H9 (cell line): ENCODE results near the gene BCKDHA. TPM values are rescaled to one million over a fixed set of nuclear protein-coding genes. Genes with fewer than 3 reads are reported as not detected.

Experiments used
- DNase-seq: peaks from one replicate; pipeline ENCODE4 v3.0.0-alpha.2; 2017
- H2AFZ ChIP-seq: one replicate; pipeline ENCODE4 v1.6.1; 2013; ENCODE audit warnings: mild to moderate bottlenecking, low read length, control low read depth, moderate library complexity
- H2AK5ac ChIP-seq: 2 replicates; pipeline ENCODE4 v1.6.1; 2013; ENCODE audit warnings: low read length, control low read depth, mixed read lengths; ENCODE audit not compliant: insufficient read length
- H2BK120ac ChIP-seq: one replicate; pipeline ENCODE4 v1.6.1; 2013; ENCODE audit warnings: low read depth, mild to moderate bottlenecking, low read length, control low read depth, inconsistent platforms; ENCODE audit not compliant: poor library complexity, severe bottlenecking
- H2BK12ac ChIP-seq: 2 replicates; pipeline ENCODE4 v1.6.1; 2013; ENCODE audit warnings: low read length, control low read depth, mixed read lengths, low read depth; ENCODE audit not compliant: insufficient read length
- H2BK15ac ChIP-seq: 2 replicates; pipeline ENCODE4 v1.6.1; 2013; ENCODE audit warnings: low read depth, low read length, control low read depth
- H2BK20ac ChIP-seq: one replicate; pipeline ENCODE4 v1.6.1; 2013; ENCODE audit warnings: low read depth, mild to moderate bottlenecking, low read length, control low read depth, inconsistent platforms; ENCODE audit not compliant: poor library complexity, severe bottlenecking
- H2BK5ac ChIP-seq: 2 replicates; pipeline ENCODE4 v1.6.1; 2013; ENCODE audit warnings: low read length, control low read depth, mixed read lengths; ENCODE audit not compliant: insufficient read length
- H3K14ac ChIP-seq: 2 replicates; pipeline ENCODE4 v1.6.1; 2013; ENCODE audit warnings: low read length, control low read depth; ENCODE audit not compliant: insufficient read depth
- H3K18ac ChIP-seq: 2 replicates; pipeline ENCODE4 v1.6.1; 2013; ENCODE audit warnings: low read depth, mild to moderate bottlenecking, mixed read lengths, low read length, control low read depth; ENCODE audit not compliant: insufficient read length
- H3K23ac ChIP-seq: 2 replicates; pipeline ENCODE4 v1.6.1; 2013; ENCODE audit warnings: low read length, control low read depth, mixed read lengths, low read depth; ENCODE audit not compliant: insufficient read length
- H3K23me2 ChIP-seq: 2 replicates; pipeline ENCODE4 v1.6.1; 2013; ENCODE audit warnings: low read depth, mild to moderate bottlenecking, mixed read lengths, low read length, control low read depth; ENCODE audit not compliant: insufficient read length, poor library complexity, severe bottlenecking
- H3K27ac ChIP-seq: 2 replicates; pipeline ENCODE4 v1.5.1; 2013; ENCODE audit warnings: low read length, control low read depth, mixed read lengths, low read depth; ENCODE audit not compliant: insufficient read length
- H3K27me3 ChIP-seq: 2 replicates; pipeline ENCODE4 v1.6.1; 2013; ENCODE audit warnings: low read length, control low read depth, inconsistent platforms; ENCODE audit not compliant: insufficient read depth
- H3K4ac ChIP-seq: 2 replicates; pipeline ENCODE4 v1.6.1; 2013; ENCODE audit warnings: low read depth, mild to moderate bottlenecking, control low read depth, inconsistent platforms, low read length, moderate library complexity
- H3K4me1 ChIP-seq: 2 replicates; pipeline ENCODE4 v1.6.1; 2013; ENCODE audit warnings: low read length, control low read depth, inconsistent platforms; ENCODE audit not compliant: insufficient read depth
- H3K4me2 ChIP-seq: 2 replicates; pipeline ENCODE4 v1.6.1; 2013; ENCODE audit warnings: low read length, control low read depth, mixed read lengths; ENCODE audit not compliant: insufficient read length, insufficient read depth
- H3K56ac ChIP-seq: 2 replicates; pipeline ENCODE4 v1.6.1; 2013; ENCODE audit warnings: low read depth, mild to moderate bottlenecking, mixed read lengths, low read length, control low read depth; ENCODE audit not compliant: insufficient read length
- H3K79me1 ChIP-seq: 2 replicates; pipeline ENCODE4 v1.6.1; 2013; ENCODE audit warnings: low read depth, mild to moderate bottlenecking, moderate library complexity, low read length, control low read depth, inconsistent platforms; ENCODE audit not compliant: insufficient read depth, poor library complexity, severe bottlenecking
- H3K79me2 ChIP-seq: 2 replicates; pipeline ENCODE4 v1.6.1; 2013; ENCODE audit warnings: low read length, control low read depth, inconsistent platforms; ENCODE audit not compliant: insufficient read depth
- H3K9ac ChIP-seq: 2 replicates; pipeline ENCODE4 v1.6.1; 2013; ENCODE audit warnings: low read length, control low read depth, mixed read lengths; ENCODE audit not compliant: insufficient read length; ENCODE audit errors: extremely low read depth
- H3K9me3 ChIP-seq: one replicate; pipeline ENCODE4 v1.6.1; 2013; ENCODE audit warnings: low read depth, low read length, inconsistent platforms; ENCODE audit not compliant: control insufficient read depth
- H3T11ph ChIP-seq: one replicate; pipeline ENCODE4 v1.6.1; 2013; ENCODE audit warnings: mild to moderate bottlenecking, low read length, control low read depth, inconsistent platforms
- H4K20me1 ChIP-seq: one replicate; pipeline ENCODE4 v1.6.1; 2013; ENCODE audit not compliant: control insufficient read depth, insufficient read length, insufficient read depth
- H4K5ac ChIP-seq: 2 replicates; pipeline ENCODE4 v1.6.1; 2013; ENCODE audit warnings: low read depth, mild to moderate bottlenecking, mixed read lengths, low read length, control low read depth; ENCODE audit not compliant: insufficient read length
- H4K8ac ChIP-seq: replicated peaks from 2 replicates; pipeline ENCODE4 v1.6.1; 2013; ENCODE audit warnings: low read length, control low read depth, mixed read lengths, low read depth; ENCODE audit not compliant: insufficient read length
- H4K91ac ChIP-seq: 2 replicates; pipeline ENCODE4 v1.6.1; 2013; ENCODE audit warnings: low read depth, mild to moderate bottlenecking, moderate library complexity, mixed read lengths, low read length, control low read depth; ENCODE audit not compliant: insufficient read length
- H3K27ac Mint-ChIP-seq, 3 experiments: 2 replicates in 2 of 3; 3 replicates in 1 of 3; pipeline ENCODE4 v1.8.0; 2020 to 2021; ENCODE audit warnings: mixed read lengths in 3 of 3, mild to moderate bottlenecking in 1 of 3, moderate library complexity in 1 of 3
- H3K27me3 Mint-ChIP-seq: 2 replicates; pipeline ENCODE4 v1.8.0; 2021; ENCODE audit warnings: low read depth, mild to moderate bottlenecking, moderate library complexity, mixed read lengths
- H3K36me3 Mint-ChIP-seq, 3 experiments: 2 replicates in 2 of 3; 3 replicates in 1 of 3; pipeline ENCODE4 v1.8.0; 2020 to 2021; ENCODE audit warnings: low read depth in 3 of 3, mixed read lengths in 3 of 3; ENCODE audit not compliant: insufficient read depth in 1 of 3
- H3K4me1 Mint-ChIP-seq, 2 experiments: 2 replicates each; pipeline ENCODE4 v1.8.0; 2020; ENCODE audit warnings: mixed read lengths in 2 of 2
- H3K4me3 Mint-ChIP-seq, 2 experiments: 2 replicates in 1 of 2; 3 replicates in 1 of 2; pipeline ENCODE4 v1.8.0; 2020 to 2021; ENCODE audit warnings: mild to moderate bottlenecking in 2 of 2, mixed read lengths in 2 of 2, moderate library complexity in 1 of 2
- H3K9me3 Mint-ChIP-seq, 2 experiments: 2 replicates in 1 of 2; 3 replicates in 1 of 2; pipeline ENCODE4 v1.8.0; 2020; ENCODE audit warnings: mild to moderate bottlenecking in 2 of 2, mixed read lengths in 2 of 2, moderate library complexity in 1 of 2
- WGBS: extraction: QIAGEN DNeasy Blood & Tissue Kit; methylation state at CpG from one replicate; pipeline ENCODE4 v1.1.7; 2013; ENCODE audit warnings: missing lambda C conversion rate, low lambda C conversion rate, mixed read lengths; ENCODE audit not compliant: insufficient read length; ENCODE audit errors: extremely low coverage; 5-methylcytosine and 5-hydroxymethylcytosine counted together
- total RNA-seq: library from RNA; stranded (reverse); gene quantifications from 2 replicates; pipeline ENCODE4 v1.2.1, GENCODE V29; 2021
- TF ChIP-seq, protein P1 (sequence below): fragments of 200-600 bp; sonication (generic); conservative IDR thresholded peaks from 3 replicates; pipeline ENCODE4 v1.8.0; 2021; ENCODE audit warnings: antibody characterized with exemption, mild to moderate bottlenecking

BCKDHA gene
- total RNA-seq, 1 experiment from 2014 or later = 21.1 TPM

DNA sequence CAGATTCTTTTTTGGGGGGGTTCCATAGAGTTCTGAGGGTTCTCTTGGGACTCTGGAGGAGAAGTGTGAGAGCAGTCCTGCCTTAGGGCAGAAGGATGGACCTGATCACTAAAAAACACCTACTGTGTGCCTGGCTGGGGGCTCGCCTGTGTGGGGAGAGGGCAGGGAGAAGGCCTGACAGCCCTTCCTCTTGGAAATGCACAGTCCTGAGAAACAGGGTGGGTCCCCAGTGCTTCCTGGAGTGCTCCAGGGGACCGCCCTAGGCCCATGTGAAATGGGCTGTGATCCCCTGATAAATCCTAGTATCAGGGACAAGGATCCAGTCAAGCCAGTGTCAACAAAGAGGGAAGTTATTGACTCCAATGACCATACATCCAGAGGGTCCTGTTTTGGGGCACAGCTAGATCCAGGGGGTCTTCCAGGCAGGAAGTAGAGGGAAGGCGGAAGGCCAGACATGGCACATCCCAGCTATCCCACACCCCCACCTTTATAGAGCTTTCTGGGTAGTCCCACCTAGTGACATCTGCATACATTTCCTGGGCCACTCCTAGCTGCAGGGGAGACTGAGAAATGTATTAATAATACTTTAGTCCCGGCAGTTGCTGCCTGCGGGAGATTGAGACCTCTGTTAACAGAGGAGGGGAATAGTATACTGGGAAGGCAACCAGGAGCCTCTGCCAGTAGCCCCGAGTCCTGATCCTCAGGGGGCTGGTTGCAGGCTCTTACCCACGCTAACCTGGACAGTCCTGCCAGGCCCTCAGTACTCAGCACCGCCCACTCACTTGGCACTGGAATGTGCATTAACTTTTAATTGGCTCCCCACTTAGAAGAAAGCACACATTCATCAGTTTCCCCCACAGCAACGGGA is 13.7 kb downstream of the BCKDHA start:
- no peak overlapping the region for H3K56ac ChIP-seq
- no peak overlapping the region for H2BK5ac ChIP-seq
- no peak overlapping the region for H2BK15ac ChIP-seq
- WGBS = no CpG with 5 or more reads among the region's 9 CpGs
- no peak for DNase-seq
- H2AK5ac ChIP-seq = no peak overlapping the region
- H3K27ac Mint-ChIP-seq = no peak overlapping the region
- H3K4me3 Mint-ChIP-seq = no peak overlapping the region
- no peak overlapping the region for H3K27ac ChIP-seq
- H2AFZ ChIP-seq = no peak overlapping the region
- peaks cover 0 to 21% (median 16%) of the 10 kb centered on the region in 3 experiments; a peak in 5 of 7 replicates for H3K36me3 Mint-ChIP-seq
- H3K23ac ChIP-seq = no peak overlapping the region
- H2BK20ac ChIP-seq = no peak overlapping the region
- no peaks in the 10 kb centered on the region for H3K27me3 ChIP-seq
- no peak overlapping the region for H4K8ac ChIP-seq
- H2BK120ac ChIP-seq = no peak overlapping the region
- H3K27me3 Mint-ChIP-seq = no peaks in the 10 kb centered on the region; the same call in 1 of the 2 replicates
- H3K4me1 ChIP-seq = no peaks in the 10 kb centered on the region; the same call in 1 of the 2 replicates
- no peak overlapping the region for H3T11ph ChIP-seq
- no peak overlapping the region for H4K5ac ChIP-seq
- H3K23me2 ChIP-seq = peaks cover 4% of the 10 kb centered on the region
- no peaks in the 10 kb centered on the region for H3K9me3 ChIP-seq
- no peak overlapping the region for H3K9ac ChIP-seq
- no peak overlapping the region for H3K18ac ChIP-seq
- no peaks in the 10 kb centered on the region for H3K79me2 ChIP-seq
- H3K4me2 ChIP-seq = no peak overlapping the region
- no peaks in the 10 kb centered on the region for H3K79me1 ChIP-seq
- TF ChIP-seq, protein P1, sequence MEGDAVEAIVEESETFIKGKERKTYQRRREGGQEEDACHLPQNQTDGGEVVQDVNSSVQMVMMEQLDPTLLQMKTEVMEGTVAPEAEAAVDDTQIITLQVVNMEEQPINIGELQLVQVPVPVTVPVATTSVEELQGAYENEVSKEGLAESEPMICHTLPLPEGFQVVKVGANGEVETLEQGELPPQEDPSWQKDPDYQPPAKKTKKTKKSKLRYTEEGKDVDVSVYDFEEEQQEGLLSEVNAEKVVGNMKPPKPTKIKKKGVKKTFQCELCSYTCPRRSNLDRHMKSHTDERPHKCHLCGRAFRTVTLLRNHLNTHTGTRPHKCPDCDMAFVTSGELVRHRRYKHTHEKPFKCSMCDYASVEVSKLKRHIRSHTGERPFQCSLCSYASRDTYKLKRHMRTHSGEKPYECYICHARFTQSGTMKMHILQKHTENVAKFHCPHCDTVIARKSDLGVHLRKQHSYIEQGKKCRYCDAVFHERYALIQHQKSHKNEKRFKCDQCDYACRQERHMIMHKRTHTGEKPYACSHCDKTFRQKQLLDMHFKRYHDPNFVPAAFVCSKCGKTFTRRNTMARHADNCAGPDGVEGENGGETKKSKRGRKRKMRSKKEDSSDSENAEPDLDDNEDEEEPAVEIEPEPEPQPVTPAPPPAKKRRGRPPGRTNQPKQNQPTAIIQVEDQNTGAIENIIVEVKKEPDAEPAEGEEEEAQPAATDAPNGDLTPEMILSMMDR = no peak
- H3K4me1 Mint-ChIP-seq = peaks cover 7 to 16% of the 10 kb centered on the region in 2 experiments
- no peak overlapping the region for H3K4ac ChIP-seq
- H4K91ac ChIP-seq = no peak overlapping the region
- no peaks in the 10 kb centered on the region for H3K9me3 Mint-ChIP-seq
- H2BK12ac ChIP-seq = no peak overlapping the region
- peaks cover 3% of the 10 kb centered on the region for H4K20me1 ChIP-seq
- no peak overlapping the region; the same call in 1 of the 2 replicates for H3K14ac ChIP-seq
